ENCODE measurements around the gene LRRC7. TPM values are rescaled to one million over a fixed set of nuclear protein-coding genes. Genes with fewer than 3 reads are reported as not detected.

The LRRC7 gene
- total and polyA plus RNA-seq, 2 of the 13 experiments (the other 11 are each of a cell fraction or from before 2014, with no cell fraction given): not detected

GRCh38 chr1:70061231-70061630 lies 493.5 kb downstream of the LRRC7 start (continued):
- no peak for TF ChIP-seq SMYD3 (CRISPR knock-in tag; IDR thresholded peaks at IDR 0.05)
- no peak for TF ChIP-seq NKX3-1 (CRISPR knock-in tag; IDR thresholded peaks at IDR 0.05)

GRCh38 chr1:70063861-70064260 lies 496.1 kb downstream of the LRRC7 start:
- no peak for DNase-seq (ENCODE audit: low spot score)
- in situ Hi-C loops (cut with HindIII; ENCODE audit: extremely low pct_ligation_motif_present, low pct_unique_long_range_greater_than_20kb) (no loop called here), intact Hi-C loops (cut with micrococcal nuclease; ENCODE audit: unreplicated experiment) (no loop called here)
- Histone ChIP-seq H3K79me2 (ENCODE audit: insufficient read depth, low read length) (no peaks in the 10 kb centered on the region), H3K9me3 (ENCODE audit: low read length) (no peaks in the 10 kb centered on the region), H3K4me1 (ENCODE audit: insufficient read depth, low read length) (no peaks in the 10 kb centered on the region), H4K20me1 (ENCODE audit: insufficient read depth, low read length) (no peaks in the 10 kb centered on the region), H3K4me3 (replicated peaks in 1 of 3; ENCODE audit: insufficient read depth in 1 of 3, low read depth in 2 of 3, low read length in 3 of 3) (no peak overlapping the region), H2AFZ (ENCODE audit: low read length) (no peak overlapping the region), H3K4me2 (ENCODE audit: low read depth, low read length) (no peak overlapping the region), H3K9ac (ENCODE audit: insufficient read depth, low read depth, low read length) (no peak overlapping the region), H3K27me3 (ENCODE audit: control insufficient read depth in 1 of 2, insufficient read depth in 2 of 2, low read length in 2 of 2) (no peaks in the 10 kb centered on the region; a peak in 1 of 5 replicates), H3K27ac (ENCODE audit: extremely low read length, insufficient read depth, low read length) (no peak overlapping the region), H3K36me3 (replicated peaks in 1 of 2; ENCODE audit: control insufficient read depth in 1 of 2, insufficient read depth in 2 of 2, low read length in 2 of 2) (no peaks in the 10 kb centered on the region)
- no TSS peak for BruUV-seq (replicated peaks)
- no peak for ATAC-seq
- TF ChIP-seq RFXAP (CRISPR knock-in tag; IDR thresholded peaks at IDR 0.05; ENCODE audit: borderline replicate concordance) (no peak), MAFF (IDR thresholded peaks at IDR 0.05; ENCODE audit: low read depth, low read length) (peak; percentile 78), MAFK (conservative IDR thresholded peaks at IDR 0.05 in 1 of 2, IDR thresholded peaks at IDR 0.05 in 1 of 2; ENCODE audit: low read length in 2 of 2) (peak; percentile 77 to 86), NFIB (CRISPR knock-in tag; IDR thresholded peaks at IDR 0.05; ENCODE audit: borderline replicate concordance) (no peak)
- ChIA-PET POLR2A (no interaction called here), CTCF (ENCODE audit: low intra/inter-chr PET ratio, low total read pairs) (no interaction called here)
- FAIRE-seq: no peak

DNA sequence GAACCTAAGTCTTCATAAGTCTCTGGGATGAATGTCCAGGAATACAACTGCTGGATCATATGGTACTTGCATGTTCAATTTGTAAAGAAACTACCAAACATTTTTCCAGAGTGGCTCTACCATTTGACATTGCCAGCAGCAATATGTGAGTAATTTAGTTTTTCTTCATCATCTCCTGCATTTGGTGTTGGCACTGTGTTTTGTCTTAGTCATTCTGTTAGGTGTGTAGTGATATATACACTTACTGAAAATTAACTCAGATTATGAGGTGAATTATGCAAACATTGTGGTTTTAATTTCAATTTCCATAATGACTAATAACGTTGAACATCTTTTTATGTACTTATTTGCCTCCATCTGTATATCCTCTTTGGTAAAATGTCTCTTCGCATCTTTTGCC lies 499.0 kb downstream of the LRRC7 start:
- ATAC-seq (no peak), FAIRE-seq (no peak), DNase-seq (ENCODE audit: low spot score) (no peak)
- ChIA-PET CTCF (ENCODE audit: low intra/inter-chr PET ratio, low total read pairs) (no interaction called here), POLR2A (no interaction called here)
- no TSS peak for BruUV-seq (replicated peaks)
- Histone ChIP-seq H3K36me3 (replicated peaks in 1 of 2; ENCODE audit: control insufficient read depth in 1 of 2, insufficient read depth in 2 of 2, low read length in 2 of 2) (no peaks in the 10 kb centered on the region), H3K27ac (ENCODE audit: extremely low read length, insufficient read depth, low read length) (no peak overlapping the region), H3K27me3 (ENCODE audit: control insufficient read depth in 1 of 2, insufficient read depth in 2 of 2, low read length in 2 of 2) (no peaks in the 10 kb centered on the region; a peak in 1 of 5 replicates), H3K9ac (ENCODE audit: insufficient read depth, low read depth, low read length) (no peak overlapping the region), H3K79me2 (ENCODE audit: insufficient read depth, low read length) (no peaks in the 10 kb centered on the region), H2AFZ (ENCODE audit: low read length) (no peak overlapping the region), H3K4me3 (replicated peaks in 1 of 3; ENCODE audit: insufficient read depth in 1 of 3, low read depth in 2 of 3, low read length in 3 of 3) (no peak overlapping the region), H4K20me1 (ENCODE audit: insufficient read depth, low read length) (no peaks in the 10 kb centered on the region), H3K9me3 (ENCODE audit: low read length) (no peaks in the 10 kb centered on the region), H3K4me2 (ENCODE audit: low read depth, low read length) (no peak overlapping the region), H3K4me1 (ENCODE audit: insufficient read depth, low read length) (no peaks in the 10 kb centered on the region)
- intact Hi-C loops (cut with micrococcal nuclease; ENCODE audit: unreplicated experiment): no loop called here
- in situ Hi-C loops (cut with HindIII; ENCODE audit: extremely low pct_ligation_motif_present, low pct_unique_long_range_greater_than_20kb): no loop called here
- 49% methylated on average over 2 of the region's 2 CpGs for WGBS (ENCODE audit: low lambda C conversion rate)
- TF ChIP-seq ZNF564 (CRISPR knock-in tag; IDR thresholded peaks at IDR 0.05) (no peak), POLR2G (IDR thresholded peaks at IDR 0.05; ENCODE audit: low read depth, low read length) (no peak), RELA (CRISPR knock-in tag; IDR thresholded peaks at IDR 0.05) (no peak), ARNTL (CRISPR knock-in tag; IDR thresholded peaks at IDR 0.05) (no peak), STAG1 (CRISPR knock-in tag; IDR thresholded peaks at IDR 0.05) (no peak), ZNF569 (CRISPR knock-in tag; IDR thresholded peaks at IDR 0.05; ENCODE audit: borderline replicate concordance) (no peak)
- TF ChIP-seq, protein P1, sequence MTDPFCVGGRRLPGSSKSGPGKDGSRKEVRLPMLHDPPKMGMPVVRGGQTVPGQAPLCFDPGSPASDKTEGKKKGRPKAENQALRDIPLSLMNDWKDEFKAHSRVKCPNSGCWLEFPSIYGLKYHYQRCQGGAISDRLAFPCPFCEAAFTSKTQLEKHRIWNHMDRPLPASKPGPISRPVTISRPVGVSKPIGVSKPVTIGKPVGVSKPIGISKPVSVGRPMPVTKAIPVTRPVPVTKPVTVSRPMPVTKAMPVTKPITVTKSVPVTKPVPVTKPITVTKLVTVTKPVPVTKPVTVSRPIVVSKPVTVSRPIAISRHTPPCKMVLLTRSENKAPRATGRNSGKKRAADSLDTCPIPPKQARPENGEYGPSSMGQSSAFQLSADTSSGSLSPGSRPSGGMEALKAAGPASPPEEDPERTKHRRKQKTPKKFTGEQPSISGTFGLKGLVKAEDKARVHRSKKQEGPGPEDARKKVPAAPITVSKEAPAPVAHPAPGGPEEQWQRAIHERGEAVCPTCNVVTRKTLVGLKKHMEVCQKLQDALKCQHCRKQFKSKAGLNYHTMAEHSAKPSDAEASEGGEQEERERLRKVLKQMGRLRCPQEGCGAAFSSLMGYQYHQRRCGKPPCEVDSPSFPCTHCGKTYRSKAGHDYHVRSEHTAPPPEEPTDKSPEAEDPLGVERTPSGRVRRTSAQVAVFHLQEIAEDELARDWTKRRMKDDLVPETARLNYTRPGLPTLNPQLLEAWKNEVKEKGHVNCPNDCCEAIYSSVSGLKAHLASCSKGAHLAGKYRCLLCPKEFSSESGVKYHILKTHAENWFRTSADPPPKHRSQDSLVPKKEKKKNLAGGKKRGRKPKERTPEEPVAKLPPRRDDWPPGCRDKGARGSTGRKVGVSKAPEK (CRISPR knock-in tag; IDR thresholded peaks at IDR 0.05; ENCODE audit: borderline replicate concordance): no peak

All from HepG2 (cell line).